ENCODE results near the gene SFMBT2. TPM values are rescaled to one million over a fixed set of nuclear protein-coding genes. Genes with fewer than 3 reads are reported as not detected.

Gene SFMBT2
- total and polyA plus RNA-seq, 2 of the 13 experiments (the other 11 are each of a cell fraction or from before 2014, with no cell fraction given) = 0.01 to 0.02 TPM

GRCh38 chr10:7410301-7410861 lies 453 bp downstream of the SFMBT2 start:
- BruUV-seq (replicated peaks) = no TSS peak
- ChIA-PET CTCF (ENCODE audit: low intra/inter-chr PET ratio, low total read pairs) (no interaction called here), POLR2A (no interaction called here)
- intact Hi-C loops (cut with micrococcal nuclease; ENCODE audit: unreplicated experiment) (no loop called here), in situ Hi-C loops (cut with HindIII; ENCODE audit: extremely low pct_ligation_motif_present, low pct_unique_long_range_greater_than_20kb) (loop anchor here (10.0 kb wide), 1 partner anchor 496 kb away; no protein-coding TSS in a partner anchor)
- DNase-seq (ENCODE audit: low spot score) (no peak), ATAC-seq (peak; percentile 16; the same call in 1 of the 3 replicates), FAIRE-seq (no peak)
- H3K79me2 ChIP-seq (ENCODE audit: insufficient read depth, low read length) = no peaks in the 10 kb centered on the region
- H3K4me3 ChIP-seq (replicated peaks in 1 of 3; ENCODE audit: insufficient read depth in 1 of 3, low read depth in 2 of 3, low read length in 3 of 3) = peak overlapping the region; percentile 12 to 46 (median 29); a peak in 2 of 6 replicates
- 0 out of 2 replicates have a peak, but pooled peaks have one; percentile 33 for TF ChIP-seq EZH2 (conservative IDR thresholded peaks at IDR 0.05; ENCODE audit: low read depth, low read length)
- no peak for TF ChIP-seq TFE3 (CRISPR knock-in tag; IDR thresholded peaks at IDR 0.05)
- H3K27me3 ChIP-seq (ENCODE audit: control insufficient read depth in 1 of 2, insufficient read depth in 2 of 2, low read length in 2 of 2) = peaks cover 4 to 33% of the 10 kb centered on the region in 2 experiments; a peak in 4 of 5 replicates
- no peaks in the 10 kb centered on the region for H3K4me1 ChIP-seq (ENCODE audit: insufficient read depth, low read length)
- no peaks in the 10 kb centered on the region for H4K20me1 ChIP-seq (ENCODE audit: insufficient read depth, low read length)
- H3K4me2 ChIP-seq (ENCODE audit: low read depth, low read length) = peak overlapping the region; percentile 47
- no peak overlapping the region for H2AFZ ChIP-seq (ENCODE audit: low read length)
- H3K36me3 ChIP-seq (replicated peaks in 1 of 2; ENCODE audit: control insufficient read depth in 1 of 2, insufficient read depth in 2 of 2, low read length in 2 of 2) = no peaks in the 10 kb centered on the region
- no peaks in the 10 kb centered on the region for H3K9me3 ChIP-seq (ENCODE audit: low read length)
- 10% methylated on average over 43 of the region's 43 CpGs for WGBS (ENCODE audit: low lambda C conversion rate)
- H3K27ac ChIP-seq (ENCODE audit: extremely low read length, insufficient read depth, low read length) = no peak overlapping the region
- H3K9ac ChIP-seq (ENCODE audit: insufficient read depth, low read depth, low read length) = no peak overlapping the region

GRCh38 chr10:7409732-7410168 lies 1.1 kb downstream of the SFMBT2 start:
- no TSS peak for BruUV-seq (replicated peaks)
- no peaks in the 10 kb centered on the region for H3K79me2 ChIP-seq (ENCODE audit: insufficient read depth, low read length)
- no peak overlapping the region for H3K4me3 ChIP-seq (replicated peaks in 1 of 3; ENCODE audit: insufficient read depth in 1 of 3, low read depth in 2 of 3, low read length in 3 of 3)
- H2AFZ ChIP-seq (ENCODE audit: low read length) = no peak overlapping the region
- peaks cover 4 to 34% of the 10 kb centered on the region in 2 experiments; a peak in 4 of 5 replicates for H3K27me3 ChIP-seq (ENCODE audit: control insufficient read depth in 1 of 2, insufficient read depth in 2 of 2, low read length in 2 of 2)
- DNase-seq (ENCODE audit: low spot score) = no peak
- H3K9ac ChIP-seq (ENCODE audit: insufficient read depth, low read depth, low read length) = no peak overlapping the region
- peak overlapping the region; percentile 47; the same call in 1 of the 2 replicates for H3K4me2 ChIP-seq (ENCODE audit: low read depth, low read length)
- no peak for FAIRE-seq
- ChIA-PET POLR2A (no interaction called here), CTCF (ENCODE audit: low intra/inter-chr PET ratio, low total read pairs) (no interaction called here)
- no peaks in the 10 kb centered on the region for H3K9me3 ChIP-seq (ENCODE audit: low read length)
- no peak for ATAC-seq
- no peaks in the 10 kb centered on the region for H3K36me3 ChIP-seq (replicated peaks in 1 of 2; ENCODE audit: control insufficient read depth in 1 of 2, insufficient read depth in 2 of 2, low read length in 2 of 2)
- H4K20me1 ChIP-seq (ENCODE audit: insufficient read depth, low read length) = no peaks in the 10 kb centered on the region
- H3K27ac ChIP-seq (ENCODE audit: extremely low read length, insufficient read depth, low read length) = no peak overlapping the region
- 5% methylated on average over 15 of the region's 15 CpGs for WGBS (ENCODE audit: low lambda C conversion rate)
- no peak for TF ChIP-seq ATF2 (CRISPR knock-in tag; IDR thresholded peaks at IDR 0.05)
- TF ChIP-seq EZH2 (conservative IDR thresholded peaks at IDR 0.05; ENCODE audit: low read depth, low read length) = peak; percentile 90; the same call in 1 of the 2 replicates
- no peak for TF ChIP-seq CTCF (CRISPR knock-in tag; IDR thresholded peaks at IDR 0.05)
- H3K4me1 ChIP-seq (ENCODE audit: insufficient read depth, low read length) = no peaks in the 10 kb centered on the region
- in situ Hi-C loops (cut with HindIII; ENCODE audit: extremely low pct_ligation_motif_present, low pct_unique_long_range_greater_than_20kb) (loop anchor here (10.0 kb wide), 1 partner anchor 495 kb away; no protein-coding TSS in a partner anchor), intact Hi-C loops (cut with micrococcal nuclease; ENCODE audit: unreplicated experiment) (no loop called here)

All from HepG2 (cell line).